AG09319 (cell line): ENCODE data around the gene LRRC23.

Experiments used
- DNase-seq: peaks from one replicate; pipeline ENCODE4 v3.0.0-alpha.2; 2010; ENCODE audit warnings: low read depth; ENCODE audit errors: extremely low read depth
- CTCF ChIP-seq: IDR thresholded peaks from 2 replicates; pipeline ENCODE4 v1.5.1; 2011; ENCODE audit warnings: low read depth, mild to moderate bottlenecking, inconsistent platforms, low read length, moderate library complexity

The LRRC23 gene

GRCh38 chr12:6928022-6928702, 23.5 kb downstream of the LRRC23 start:
- TF ChIP-seq CTCF, result no peak
- no peak for DNase-seq

DNA sequence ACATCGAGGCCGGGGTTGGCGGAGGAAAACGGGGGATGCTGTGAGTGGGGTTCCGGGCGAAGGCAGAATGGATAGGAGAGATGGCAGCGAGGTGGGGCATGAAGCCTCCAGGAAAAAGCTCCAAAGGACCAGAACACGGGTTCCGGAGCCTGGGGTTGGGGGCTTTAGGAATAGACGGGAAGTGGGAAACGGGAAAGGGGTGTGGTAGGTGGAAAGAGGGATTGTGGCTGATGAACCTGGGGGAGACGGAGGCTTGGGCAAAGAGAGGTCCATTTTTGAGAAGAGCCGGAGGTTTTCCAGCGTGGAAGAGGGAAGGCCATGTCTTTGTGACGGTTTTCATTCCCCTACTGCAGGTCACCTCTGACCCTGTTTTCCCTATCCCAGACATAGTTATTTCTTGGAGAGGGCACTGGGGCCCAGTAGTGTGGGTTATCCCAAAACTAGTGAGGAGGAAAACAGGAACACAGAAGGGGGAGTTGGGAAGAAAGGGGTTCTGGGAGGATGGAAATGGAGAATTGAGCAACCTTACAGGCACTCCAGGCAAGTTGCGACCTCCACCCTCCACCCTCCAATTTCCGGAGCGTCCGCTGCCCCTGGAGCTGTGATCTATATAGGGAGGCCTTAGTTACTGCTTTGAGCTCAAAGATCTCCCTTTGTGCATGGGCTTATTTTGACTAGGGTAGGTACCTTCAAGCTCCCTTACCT, 24.2 kb downstream of the LRRC23 start:
- no peak for TF ChIP-seq CTCF
- no peak for DNase-seq

- TF ChIP-seq CTCF, result no peak
- no peak for DNase-seq
These were observed 25.1 kb downstream of the LRRC23 start for GRCh38 chr12:6929466-6930452.

- DNase-seq, result no peak
- TF ChIP-seq CTCF, result no peak
These were observed 28.1 kb downstream of the LRRC23 start for GRCh38 chr12:6932766-6933165.

DNA sequence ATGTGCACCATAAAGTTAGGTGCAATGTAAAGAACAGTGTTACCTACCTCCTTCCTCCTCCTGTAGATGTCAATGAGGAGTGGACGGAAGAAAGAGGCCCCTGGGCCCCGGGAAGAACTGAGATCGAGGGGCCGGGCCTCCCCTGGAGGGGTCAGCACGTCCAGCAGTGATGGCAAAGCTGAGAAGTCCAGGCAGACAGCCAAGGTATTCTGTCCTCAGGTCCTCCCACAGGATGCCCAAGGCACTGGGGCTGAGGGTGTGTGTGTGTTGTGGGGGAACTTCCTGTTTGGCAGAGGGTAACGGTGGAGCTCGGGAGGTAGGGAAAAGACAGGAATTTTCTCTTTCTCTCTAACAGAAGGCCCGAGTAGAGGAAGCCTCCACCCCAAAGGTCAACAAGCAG, 29.5 kb downstream of the LRRC23 start:
- no peak for TF ChIP-seq CTCF
- DNase-seq, result no peak

DNA sequence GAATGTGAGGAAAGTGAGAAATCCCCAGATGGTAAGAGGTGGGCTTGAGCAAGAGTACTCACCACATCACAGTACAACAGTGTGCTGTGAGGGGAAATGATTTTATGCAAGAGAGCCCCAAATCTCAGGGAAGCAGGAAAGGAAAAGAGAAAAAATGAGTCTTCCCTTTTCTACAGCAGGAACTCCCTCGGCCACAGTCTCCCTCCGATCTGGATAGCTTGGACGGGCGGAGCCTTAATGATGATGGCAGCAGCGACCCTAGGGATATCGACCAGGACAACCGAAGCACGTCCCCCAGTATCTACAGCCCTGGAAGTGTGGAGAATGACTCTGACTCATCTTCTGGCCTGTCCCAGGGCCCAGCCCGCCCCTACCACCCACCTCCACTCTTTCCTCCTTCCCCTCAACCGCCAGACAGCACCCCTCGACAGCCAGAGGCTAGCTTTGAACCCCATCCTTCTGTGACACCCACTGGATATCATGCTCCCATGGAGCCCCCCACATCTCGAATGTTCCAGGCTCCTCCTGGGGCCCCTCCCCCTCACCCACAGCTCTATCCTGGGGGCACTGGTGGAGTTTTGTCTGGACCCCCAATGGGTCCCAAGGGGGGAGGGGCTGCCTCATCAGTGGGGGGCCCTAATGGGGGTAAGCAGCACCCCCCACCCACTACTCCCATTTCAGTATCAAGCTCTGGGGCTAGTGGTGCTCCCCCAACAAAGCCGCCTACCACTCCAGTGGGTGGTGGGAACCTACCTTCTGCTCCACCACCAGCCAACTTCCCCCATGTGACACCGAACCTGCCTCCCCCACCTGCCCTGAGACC, 31.0 kb downstream of the LRRC23 start:
- no peak for TF ChIP-seq CTCF
- DNase-seq, result no peak
